Retina (tissue), 1 donor: ENCODE results near the gene STXBP5L.
"Not testable (repeated sequence)": the region's sequence is repeated elsewhere in the genome, so short reads cannot be mapped to it uniquely, and the experiment has no call there.

Experiments used
- DNase-seq: peaks from one replicate; pipeline ENCODE4 v3.0.0-alpha.2; 2016

Gene STXBP5L

GRCh38 chr3:121232309-121233225 is 324.6 kb downstream of the STXBP5L start:
- no peak for DNase-seq

GRCh38 chr3:121243208-121243607 is 335.2 kb downstream of the STXBP5L start:
- no peak for DNase-seq

- DNase-seq, result no peak
These were observed 344.7 kb downstream of the STXBP5L start for GRCh38 chr3:121252676-121253075.

- DNase-seq, result no peak
These were observed 361.4 kb downstream of the STXBP5L start for GRCh38 chr3:121269389-121269788.

- no peak for DNase-seq
These were observed 366.4 kb downstream of the STXBP5L start for GRCh38 chr3:121274411-121274810.

GRCh38 chr3:121295452-121295851 is 387.4 kb downstream of the STXBP5L start:
- DNase-seq, result no peak

- no peak for DNase-seq
These were observed 388.0 kb downstream of the STXBP5L start for GRCh38 chr3:121295979-121296378.

GRCh38 chr3:121324320-121324719 is 416.3 kb downstream of the STXBP5L start:
- no peak for DNase-seq

- DNase-seq, result no peak
These were observed 422.1 kb downstream of the STXBP5L start for GRCh38 chr3:121330118-121330517.

GRCh38 chr3:121330634-121331033 is 422.6 kb downstream of the STXBP5L start:
- no peak for DNase-seq

- not testable (repeated sequence) for DNase-seq
These were observed 448.0 kb downstream of the STXBP5L start for GRCh38 chr3:121355960-121356359.

GRCh38 chr3:121362035-121362734 is 454.2 kb downstream of the STXBP5L start:
- DNase-seq, result no peak

GRCh38 chr3:121388308-121388707 is 480.3 kb downstream of the STXBP5L start:
- DNase-seq, result not testable (repeated sequence)

- DNase-seq, result not testable (repeated sequence)
These were observed 488.0 kb downstream of the STXBP5L start for GRCh38 chr3:121395967-121396366.

GRCh38 chr3:121398051-121398450 is 490.0 kb downstream of the STXBP5L start:
- not testable (repeated sequence) for DNase-seq

GRCh38 chr3:121399820-121400219 is 491.8 kb downstream of the STXBP5L start:
- DNase-seq, result no peak

GRCh38 chr3:121405631-121406030 is 497.6 kb downstream of the STXBP5L start:
- no peak for DNase-seq

- DNase-seq, result no peak
These were observed 503.5 kb downstream of the STXBP5L start for GRCh38 chr3:121411523-121411922.

GRCh38 chr3:121414924-121415323 is 506.9 kb downstream of the STXBP5L start:
- no peak for DNase-seq

GRCh38 chr3:121418182-121418581 is 510.2 kb downstream of the STXBP5L start:
- DNase-seq, result no peak

- DNase-seq, result no peak
These were observed 516.5 kb downstream of the STXBP5L start for GRCh38 chr3:121424549-121424948.

GRCh38 chr3:121430664-121431215 is 522.7 kb downstream of the STXBP5L start:
- DNase-seq, result no peak

GRCh38 chr3:121431726-121432517 is 523.9 kb downstream of the STXBP5L start:
- DNase-seq, result no peak
